Activated CD8-positive, alpha-beta memory T cell treated with anti-CD3 and anti-CD28 coated beads for 1 hour (primary cell): ENCODE data around the gene AGAP3.

Source experiments
- DNase-seq, 2 donors: peaks; one replicate each; pipeline ENCODE4 v3.0.0-alpha.2; 2020; ENCODE audit warnings: low read depth in 1 of 2; ENCODE audit errors: extremely low read depth in 1 of 2

AGAP3 gene

DNA sequence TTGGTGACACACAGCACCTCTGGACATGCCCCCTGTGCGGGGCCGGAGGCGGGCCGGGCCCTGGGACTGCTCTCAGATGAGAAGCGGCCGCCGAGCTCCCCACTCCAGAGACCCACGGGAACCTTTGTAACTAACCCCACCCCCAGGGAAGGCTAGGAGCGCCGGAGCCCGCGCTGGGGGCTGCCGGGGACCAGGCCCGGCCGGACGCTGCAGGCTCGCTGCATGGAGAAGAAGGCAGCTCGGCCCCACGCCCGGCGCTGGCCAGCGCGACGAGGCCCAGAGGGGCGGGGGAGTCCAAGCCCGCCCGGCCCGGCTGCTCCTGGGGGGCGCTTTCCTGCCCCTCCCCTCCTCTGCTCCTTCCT, 36.5 kb downstream of the AGAP3 start:
- DNase-seq = no peak

GRCh38 chr7:151123158-151123821, 37.0 kb downstream of the AGAP3 start:
- no peak for DNase-seq

GRCh38 chr7:151123822-151124464, 37.7 kb downstream of the AGAP3 start:
- DNase-seq = peak; percentile 56 to 76

DNA sequence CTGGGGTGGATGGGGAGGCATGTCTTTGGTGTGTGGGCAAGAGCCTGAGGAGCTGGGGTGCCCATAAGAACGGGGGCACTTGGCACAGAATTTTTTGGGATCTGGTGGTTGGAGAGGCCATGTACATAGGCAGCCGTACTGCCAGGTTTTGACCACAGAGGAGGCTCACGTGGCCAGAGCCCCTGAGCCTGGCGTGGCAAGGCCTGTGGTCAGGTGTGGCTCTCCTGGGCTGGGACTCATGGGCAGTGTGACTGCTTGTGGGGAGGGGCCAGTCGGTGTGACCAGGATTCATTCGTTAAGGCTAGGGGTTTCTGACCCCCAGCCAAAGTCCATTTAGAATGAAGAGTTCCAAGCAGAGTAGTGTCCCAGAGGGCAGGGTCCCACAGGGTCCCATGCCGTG, 38.2 kb downstream of the AGAP3 start:
- no peak for DNase-seq

DNA sequence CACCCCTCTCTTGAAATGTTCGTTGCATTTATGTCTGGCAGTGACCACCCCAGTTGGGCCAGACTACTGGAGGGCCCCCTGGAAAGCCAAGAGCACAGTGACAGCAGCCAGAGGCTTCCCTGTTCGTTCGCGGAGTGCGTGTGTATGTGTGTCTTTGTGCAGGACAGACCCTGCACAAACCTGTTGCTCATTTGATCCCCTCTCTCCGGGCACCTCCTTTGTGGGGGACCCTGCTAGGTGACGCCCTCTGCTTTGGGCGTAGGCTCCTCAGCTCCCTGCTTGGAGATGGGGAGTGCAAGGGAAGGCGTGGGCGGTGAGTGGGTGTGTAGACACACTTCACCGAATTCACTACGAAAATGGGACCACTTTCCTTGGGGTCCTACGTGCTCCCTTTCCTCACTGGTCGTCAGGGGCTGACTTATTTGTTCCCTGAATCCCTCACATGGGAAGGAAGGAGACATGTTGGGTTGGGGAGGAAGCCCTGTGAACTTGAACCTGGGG, 38.7 kb downstream of the AGAP3 start:
- no peak for DNase-seq

- DNase-seq = no peak
These were observed 39.2 kb downstream of the AGAP3 start for GRCh38 chr7:151125470-151125845.

DNA sequence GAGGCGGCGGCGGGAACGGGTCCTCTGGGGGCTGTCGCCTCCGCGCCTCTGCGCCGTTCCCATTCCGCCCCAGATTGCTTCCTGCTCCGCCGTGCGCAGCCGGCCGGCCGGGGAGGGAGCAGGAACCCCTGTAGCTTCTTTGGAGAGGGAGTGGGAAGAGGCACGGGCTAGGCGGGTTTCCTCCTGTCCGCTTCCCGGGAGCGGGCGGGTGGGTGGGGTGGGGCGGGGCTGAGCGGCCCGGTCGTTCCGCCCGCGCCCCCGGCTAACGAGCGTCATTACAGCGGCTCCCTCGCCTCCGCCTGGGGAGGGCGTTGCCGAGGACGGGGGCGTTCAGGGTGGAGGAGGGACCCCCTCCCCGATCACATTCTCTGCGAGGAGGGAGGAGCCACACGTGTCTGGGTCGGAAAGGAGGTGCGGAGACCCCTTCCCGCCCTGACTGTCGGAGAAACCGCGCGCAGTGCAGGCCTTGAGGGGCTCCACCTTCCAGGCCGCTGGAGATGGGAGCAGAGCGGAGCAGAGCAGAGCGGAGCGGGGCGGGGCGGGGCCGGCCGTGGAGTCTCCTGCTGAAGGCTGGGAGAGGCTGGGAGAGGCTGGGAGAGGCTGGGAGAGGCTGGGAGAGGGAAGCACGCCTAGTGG, 39.7 kb downstream of the AGAP3 start:
- no peak for DNase-seq

DNA sequence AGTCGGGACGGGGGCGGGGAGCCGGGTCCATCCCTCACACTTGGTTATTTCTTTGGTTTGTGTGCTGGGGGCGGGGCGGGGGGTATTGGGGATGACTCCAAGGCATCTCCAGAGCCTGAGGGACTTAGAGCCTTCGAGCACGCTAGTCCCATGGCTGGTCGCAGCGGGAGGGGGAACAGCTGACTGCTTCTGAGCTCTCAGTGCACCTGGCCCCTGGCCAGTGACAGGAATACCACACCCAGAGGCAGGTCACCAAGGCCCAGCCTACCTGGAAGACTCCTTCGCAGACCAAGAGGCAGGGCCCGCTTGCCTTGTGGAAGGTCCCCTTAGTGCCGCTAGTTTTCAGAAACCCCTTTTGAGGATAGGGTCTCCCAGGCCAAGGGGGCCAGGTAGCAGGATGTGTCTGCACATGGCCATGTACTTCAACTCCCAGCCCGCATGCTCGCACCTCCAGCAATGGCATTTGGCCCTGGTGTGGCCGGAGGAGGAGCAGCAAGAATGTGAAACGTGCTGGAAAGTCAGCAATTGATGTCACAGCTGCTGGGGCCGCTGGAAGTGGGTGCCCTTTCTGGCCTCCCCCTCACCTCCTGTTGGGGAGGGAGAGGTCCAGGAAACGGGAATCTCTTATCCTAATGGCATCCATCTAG, 40.3 kb downstream of the AGAP3 start:
- DNase-seq = no peak

DNA sequence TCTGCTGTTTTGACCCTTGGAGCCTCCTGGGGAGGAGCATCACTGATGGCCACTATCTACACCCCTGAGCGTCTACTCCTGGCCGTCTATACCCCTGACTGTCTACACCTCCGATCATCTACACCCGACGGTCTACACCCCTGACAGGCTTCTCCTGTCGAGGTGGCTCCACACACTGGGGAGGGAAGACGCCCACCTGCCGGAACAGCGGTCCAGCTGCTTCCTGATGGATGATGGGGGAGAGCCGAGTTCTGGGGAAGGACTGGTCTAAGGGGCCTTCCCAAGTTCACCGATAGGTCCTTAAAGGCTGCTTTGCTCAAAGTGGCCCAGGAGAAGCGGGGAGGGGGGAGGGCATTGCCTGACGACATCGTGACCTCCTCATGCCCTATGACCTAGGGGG, 41.9 kb downstream of the AGAP3 start:
- no peak for DNase-seq

DNA sequence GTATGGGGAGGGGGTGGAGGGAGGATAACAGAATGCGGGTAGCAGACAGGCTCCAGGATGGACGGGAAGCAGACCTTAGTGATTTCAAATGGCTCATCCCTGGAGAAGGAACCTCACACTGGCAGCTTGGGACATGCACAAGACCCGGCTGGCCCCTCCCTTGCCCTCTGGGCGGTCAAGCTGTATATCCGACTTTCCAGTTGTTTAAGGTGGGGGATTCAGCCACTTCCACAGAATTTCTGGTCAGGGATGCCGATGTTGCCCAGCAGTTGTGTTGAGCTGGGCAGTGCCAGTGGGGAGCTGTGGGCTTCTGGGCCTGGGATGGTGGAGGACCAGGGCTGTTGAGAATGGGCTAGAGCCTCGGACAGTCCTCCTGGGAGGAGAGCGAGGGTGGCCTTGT, 42.4 kb downstream of the AGAP3 start:
- DNase-seq = no peak

DNA sequence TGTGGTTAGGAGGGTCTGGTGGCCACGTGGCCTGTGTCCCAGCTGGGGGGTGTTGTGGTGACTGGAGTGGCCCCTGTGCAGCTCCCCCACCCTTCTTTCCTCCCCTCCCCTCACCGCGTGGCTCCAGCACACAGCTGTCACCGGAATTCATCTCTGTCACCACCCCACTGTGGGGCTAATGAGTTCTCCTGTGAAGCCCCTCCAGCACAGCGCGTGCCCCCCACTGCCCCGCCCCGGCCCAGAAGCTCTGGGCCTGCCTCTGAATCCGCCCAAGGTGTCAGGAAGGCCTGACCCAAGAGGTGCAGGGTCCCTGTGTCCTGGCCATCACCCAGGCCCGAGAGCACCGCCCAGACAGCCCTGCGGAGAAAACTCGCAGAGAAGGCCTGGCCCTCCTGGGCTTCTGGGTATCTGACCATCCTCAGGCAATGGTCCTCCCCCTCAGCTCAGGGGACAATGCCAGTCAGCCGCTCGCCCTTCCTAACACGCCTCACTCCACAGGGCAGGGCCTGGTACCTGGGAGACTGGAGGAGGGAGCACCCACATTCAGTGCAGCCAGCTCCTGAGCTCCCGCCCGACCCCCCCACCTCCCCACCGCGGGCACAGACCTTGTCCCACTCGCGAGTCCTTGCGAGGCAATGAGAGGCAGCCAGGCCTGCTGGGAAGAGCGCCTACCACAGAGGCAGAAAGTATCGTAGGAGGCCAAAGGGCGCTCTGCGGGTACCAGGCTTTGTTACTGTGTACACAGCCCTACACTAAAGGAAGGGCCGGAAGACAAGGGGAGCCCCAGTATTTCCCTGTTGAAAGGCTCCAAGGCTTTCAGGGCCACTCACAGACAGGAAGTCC, 43.1 kb downstream of the AGAP3 start:
- DNase-seq = no peak

DNA sequence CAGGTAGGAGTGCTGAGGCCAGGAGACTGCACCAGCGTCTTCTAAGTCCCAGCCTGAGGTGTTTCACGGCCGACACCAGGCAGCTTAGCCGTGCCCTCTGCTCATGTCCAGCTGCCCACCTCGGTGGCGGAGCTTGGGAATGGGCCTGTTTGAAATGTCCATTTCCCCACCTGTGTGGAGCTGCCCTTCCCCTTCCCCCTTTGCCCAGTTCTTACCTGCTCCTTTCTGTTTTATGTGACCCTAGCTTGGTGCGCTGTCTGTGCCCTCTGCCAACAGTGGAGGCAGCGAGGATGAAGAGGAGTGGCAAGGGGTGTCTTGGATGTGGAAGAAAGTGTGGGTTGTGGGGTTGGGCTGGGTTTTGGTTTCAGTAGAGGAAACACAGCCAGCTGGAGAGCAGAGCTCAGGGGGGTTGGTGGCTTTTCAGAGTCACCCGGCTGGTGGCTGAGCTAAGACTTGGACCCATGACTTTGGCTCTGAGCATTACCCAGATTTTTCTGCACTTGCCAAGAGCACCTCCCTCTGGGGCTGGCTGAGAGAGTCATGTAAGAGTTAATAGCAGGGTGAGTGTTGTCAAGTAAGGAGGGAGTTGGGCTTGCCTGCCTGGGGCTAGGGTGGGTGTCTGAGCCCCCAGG, 43.8 kb downstream of the AGAP3 start:
- DNase-seq = no peak

DNA sequence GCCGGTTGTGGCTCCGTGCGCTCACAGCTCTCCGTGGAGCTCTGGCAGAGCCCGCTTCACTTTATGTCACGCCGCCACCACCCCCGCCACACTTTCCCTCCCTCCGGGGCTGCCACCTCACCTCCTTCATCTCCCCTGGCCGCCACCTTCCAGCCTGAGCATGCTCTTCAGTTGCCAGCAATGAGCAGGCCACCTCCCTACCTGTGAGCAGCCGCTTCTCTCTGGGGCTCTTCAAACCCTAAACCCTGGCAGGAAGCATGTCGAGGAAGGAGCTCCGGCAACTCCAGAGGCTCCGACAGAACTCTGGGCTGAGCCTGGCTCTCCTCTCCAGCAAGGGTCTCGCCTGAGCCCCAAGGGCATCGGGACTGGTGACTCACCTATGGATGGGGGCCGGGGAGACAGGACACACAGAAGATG, 44.5 kb downstream of the AGAP3 start:
- no peak for DNase-seq

DNA sequence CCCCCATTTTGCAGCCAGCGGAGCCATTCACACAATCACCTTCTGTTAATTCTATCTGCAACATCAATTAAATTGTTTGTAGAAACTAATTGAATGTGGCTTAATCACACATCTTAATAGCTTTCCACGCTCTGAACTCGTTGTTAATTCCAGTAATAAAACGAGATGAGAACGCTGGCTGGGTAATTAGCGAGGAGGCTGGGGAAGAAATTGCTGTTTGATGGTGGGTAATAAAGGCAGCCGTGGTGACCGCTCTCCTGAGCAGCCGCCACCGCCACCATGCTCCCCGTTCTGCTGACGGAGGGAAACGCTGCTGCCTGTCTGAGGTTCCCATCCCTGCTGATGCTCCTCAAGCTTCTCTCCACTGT, 44.9 kb downstream of the AGAP3 start:
- no peak for DNase-seq

- DNase-seq = no peak
These were observed 45.5 kb downstream of the AGAP3 start for GRCh38 chr7:151131592-151132293.

GRCh38 chr7:151132461-151133205, 46.4 kb downstream of the AGAP3 start:
- no peak for DNase-seq

GRCh38 chr7:151133266-151133985, 47.2 kb downstream of the AGAP3 start:
- DNase-seq = no peak

DNA sequence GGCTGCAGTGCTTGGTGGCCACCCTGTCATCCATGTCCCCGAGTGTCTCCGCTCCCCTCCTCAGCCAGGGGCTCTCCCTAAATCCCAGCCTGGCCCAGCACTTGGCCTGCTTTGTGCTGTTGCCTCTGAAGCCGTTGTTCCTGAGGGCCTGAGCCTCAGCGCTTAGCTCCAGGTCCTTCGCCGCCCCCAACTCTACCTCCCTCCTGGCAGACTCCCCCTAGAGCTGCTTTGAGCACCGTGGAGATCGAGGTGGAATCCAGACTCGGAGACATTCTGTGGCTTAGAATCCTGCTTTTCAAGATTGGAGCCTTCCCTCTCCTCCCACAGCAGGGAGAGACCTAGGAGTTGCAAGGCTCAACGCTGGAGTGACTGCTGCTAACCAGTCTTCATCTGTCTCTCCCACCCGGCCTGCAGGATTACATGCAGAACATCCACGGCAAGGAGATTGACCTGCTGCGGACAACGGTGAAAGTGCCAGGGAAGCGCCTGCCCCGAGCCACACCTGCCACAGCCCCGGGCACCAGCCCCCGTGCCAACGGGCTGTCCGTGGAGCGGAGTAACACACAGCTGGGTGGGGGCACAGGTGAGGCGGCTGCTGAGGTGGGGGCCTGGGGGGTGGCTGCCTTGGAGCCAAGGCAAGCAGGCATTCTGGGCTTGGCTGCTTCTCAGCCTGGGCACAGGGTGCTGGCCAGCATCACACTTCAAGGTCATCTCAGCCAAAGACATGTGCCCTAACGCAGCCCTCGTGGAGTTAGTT, 47.9 kb downstream of the AGAP3 start:
- DNase-seq = no peak
